DOHH2 (cell line): ENCODE data around the gene CRISPLD2.
"Not testable (repeated sequence)": the region's sequence is repeated elsewhere in the genome, so short reads cannot be mapped to it uniquely, and the experiment has no call there.

ENCODE experiments used
- H3F3A ChIP-seq: fragments of 200-600 bp; sonication (generic), shearing (Covaris generic); 2 replicates; pipeline ENCODE4 v1.6.0; 2016; ENCODE audit warnings: antibody characterized with exemption, mild to moderate bottlenecking; ENCODE audit not compliant: control insufficient read depth, insufficient read depth
- H3K27ac ChIP-seq: fragments of 200-600 bp; sonication (generic); 2 replicates; pipeline ENCODE4 v1.5.1; 2014; ENCODE audit warnings: low read depth, mild to moderate bottlenecking, low read length, moderate library complexity
- H3K27me3 ChIP-seq: fragments of 200-600 bp; sonication (generic); 2 replicates; pipeline ENCODE4 v1.6.1; 2014; ENCODE audit warnings: mild to moderate bottlenecking, low read length, mixed read lengths; ENCODE audit not compliant: control insufficient read depth
- H3K36me3 ChIP-seq: fragments of 200-600 bp; sonication (generic); 2 replicates; pipeline ENCODE4 v1.6.1; 2014; ENCODE audit warnings: mild to moderate bottlenecking, low read length, moderate library complexity, mixed read lengths; ENCODE audit not compliant: control insufficient read depth
- H3K4me1 ChIP-seq: fragments of 200-600 bp; sonication (generic); 2 replicates; pipeline ENCODE4 v1.6.1; 2014; ENCODE audit warnings: mild to moderate bottlenecking, low read length, mixed read lengths; ENCODE audit not compliant: control insufficient read depth
- H3K4me2 ChIP-seq: fragments of 200-600 bp; sonication (generic); 2 replicates; pipeline ENCODE4 v1.6.0; 2014; ENCODE audit warnings: mild to moderate bottlenecking, low read length, moderate library complexity
- H3K4me3 ChIP-seq: fragments of 200-600 bp; sonication (generic); 2 replicates; pipeline ENCODE4 v1.5.1; 2014; ENCODE audit warnings: mild to moderate bottlenecking, low read length, mixed read lengths
- H3K79me2 ChIP-seq: fragments of 200-600 bp; sonication (generic); 2 replicates; pipeline ENCODE4 v1.6.1; 2014; ENCODE audit warnings: mild to moderate bottlenecking, low read length, mixed read lengths; ENCODE audit not compliant: control insufficient read depth
- H3K9me2 ChIP-seq: fragments of 200-600 bp; sonication (generic); replicated peaks from 2 replicates; pipeline ENCODE4 v1.6.1; 2014; ENCODE audit warnings: mild to moderate bottlenecking, low read length, mixed read lengths; ENCODE audit not compliant: control insufficient read depth
- H3K9me3 ChIP-seq: fragments of 200-600 bp; sonication (generic); 2 replicates; pipeline ENCODE4 v1.6.1; 2014; ENCODE audit warnings: antibody characterized with exemption, low read length, mixed read lengths; ENCODE audit not compliant: control insufficient read depth, insufficient read depth
- H4K20me1 ChIP-seq: fragments of 200-600 bp; sonication (generic); 2 replicates; pipeline ENCODE4 v1.6.0; 2014; ENCODE audit warnings: low read depth, mild to moderate bottlenecking, antibody characterized with exemption, low read length, moderate library complexity; ENCODE audit not compliant: control insufficient read depth, insufficient read depth
- EZH2phosphoT487 ChIP-seq: fragments of 200-600 bp; sonication (generic); IDR thresholded peaks from 2 replicates; pipeline ENCODE4 v1.6.1; 2017; ENCODE audit warnings: borderline replicate concordance, mild to moderate bottlenecking, antibody characterized with exemption, low read length, moderate library complexity, mixed read lengths
- TF ChIP-seq, protein P1 (sequence below): fragments of 200-600 bp; sonication (generic); IDR thresholded peaks from one replicate; pipeline ENCODE4 v1.5.1; 2014; ENCODE audit warnings: antibody characterized with exemption, mild to moderate bottlenecking, low read depth, low read length; ENCODE audit not compliant: poor library complexity, severe bottlenecking

CRISPLD2 gene

GRCh38 chr16:84932681-84933080 is 112.9 kb downstream of the CRISPLD2 start:
- no peak for TF ChIP-seq EZH2phosphoT487
- TF ChIP-seq, protein P1, sequence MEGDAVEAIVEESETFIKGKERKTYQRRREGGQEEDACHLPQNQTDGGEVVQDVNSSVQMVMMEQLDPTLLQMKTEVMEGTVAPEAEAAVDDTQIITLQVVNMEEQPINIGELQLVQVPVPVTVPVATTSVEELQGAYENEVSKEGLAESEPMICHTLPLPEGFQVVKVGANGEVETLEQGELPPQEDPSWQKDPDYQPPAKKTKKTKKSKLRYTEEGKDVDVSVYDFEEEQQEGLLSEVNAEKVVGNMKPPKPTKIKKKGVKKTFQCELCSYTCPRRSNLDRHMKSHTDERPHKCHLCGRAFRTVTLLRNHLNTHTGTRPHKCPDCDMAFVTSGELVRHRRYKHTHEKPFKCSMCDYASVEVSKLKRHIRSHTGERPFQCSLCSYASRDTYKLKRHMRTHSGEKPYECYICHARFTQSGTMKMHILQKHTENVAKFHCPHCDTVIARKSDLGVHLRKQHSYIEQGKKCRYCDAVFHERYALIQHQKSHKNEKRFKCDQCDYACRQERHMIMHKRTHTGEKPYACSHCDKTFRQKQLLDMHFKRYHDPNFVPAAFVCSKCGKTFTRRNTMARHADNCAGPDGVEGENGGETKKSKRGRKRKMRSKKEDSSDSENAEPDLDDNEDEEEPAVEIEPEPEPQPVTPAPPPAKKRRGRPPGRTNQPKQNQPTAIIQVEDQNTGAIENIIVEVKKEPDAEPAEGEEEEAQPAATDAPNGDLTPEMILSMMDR, result no peak
- no peak overlapping the region for H3K27ac ChIP-seq
- H3K27me3 ChIP-seq, result no peaks in the 10 kb centered on the region
- no peak overlapping the region for H3K4me3 ChIP-seq
- no peaks in the 10 kb centered on the region for H3K36me3 ChIP-seq
- no peaks in the 10 kb centered on the region for H3K9me2 ChIP-seq
- H3K4me2 ChIP-seq, result no peak overlapping the region
- no peaks in the 10 kb centered on the region for H3F3A ChIP-seq
- H3K79me2 ChIP-seq, result no peaks in the 10 kb centered on the region
- H4K20me1 ChIP-seq, result no peaks in the 10 kb centered on the region
- H3K9me3 ChIP-seq, result no peaks in the 10 kb centered on the region
- H3K4me1 ChIP-seq, result no peaks in the 10 kb centered on the region

DNA sequence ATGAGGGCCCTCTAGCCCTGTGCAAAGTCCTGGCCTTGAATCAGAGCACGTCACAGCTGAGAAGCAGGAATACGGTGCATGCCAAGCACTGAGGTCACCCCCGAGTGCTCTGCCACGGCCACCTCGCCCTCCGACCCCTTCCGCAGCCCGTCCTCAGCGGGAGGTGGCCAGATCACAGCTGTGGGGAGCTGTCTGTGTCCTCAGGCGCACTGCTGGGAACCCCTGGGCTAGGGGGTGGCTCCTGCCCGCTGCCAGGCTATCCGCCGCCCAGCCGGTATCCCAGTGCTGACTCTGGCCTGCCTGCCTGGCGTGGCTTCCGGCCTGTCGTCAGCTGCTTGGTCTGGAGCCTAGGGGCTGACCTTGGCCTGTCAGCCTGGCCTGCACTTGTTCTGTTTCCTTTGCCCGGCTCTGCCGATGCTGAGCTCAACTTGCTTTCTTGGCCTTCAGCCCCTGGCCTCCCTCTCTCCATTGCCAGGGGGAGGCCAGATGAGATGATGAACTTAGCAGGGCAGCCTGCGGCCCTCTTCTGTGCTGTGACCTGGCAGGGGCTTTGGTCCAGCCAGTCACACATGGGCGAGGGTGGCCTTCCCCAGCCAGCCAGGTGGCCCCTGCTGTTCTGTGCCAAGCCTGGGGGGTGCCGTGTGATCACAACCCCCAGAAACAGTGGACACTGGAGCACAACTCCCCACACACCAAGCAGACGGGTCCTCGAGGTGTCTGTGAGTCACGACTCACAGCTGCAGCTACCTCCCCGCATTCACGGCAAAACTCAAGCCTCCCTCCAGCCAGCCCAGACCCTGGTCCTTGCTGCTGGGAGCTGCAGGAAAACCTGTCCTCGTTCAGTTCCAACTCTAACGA is 114.2 kb downstream of the CRISPLD2 start:
- Histone ChIP-seq H3K4me1 (no peaks in the 10 kb centered on the region), H3K27ac (no peak overlapping the region), H3K4me2 (no peak overlapping the region), H3K9me2 (no peaks in the 10 kb centered on the region), H4K20me1 (no peaks in the 10 kb centered on the region), H3F3A (no peaks in the 10 kb centered on the region), H3K4me3 (no peak overlapping the region), H3K36me3 (no peaks in the 10 kb centered on the region), H3K27me3 (no peaks in the 10 kb centered on the region), H3K79me2 (no peaks in the 10 kb centered on the region), H3K9me3 (no peaks in the 10 kb centered on the region)
- TF ChIP-seq EZH2phosphoT487, result no peak
- TF ChIP-seq, protein P1, result no peak

- no peak for TF ChIP-seq EZH2phosphoT487
- TF ChIP-seq, protein P1, result no peak
- Histone ChIP-seq H3K9me2 (no peaks in the 10 kb centered on the region), H3F3A (no peaks in the 10 kb centered on the region), H3K4me3 (no peak overlapping the region), H3K27me3 (no peaks in the 10 kb centered on the region), H3K36me3 (no peaks in the 10 kb centered on the region), H3K4me1 (no peaks in the 10 kb centered on the region), H3K4me2 (no peak overlapping the region), H4K20me1 (no peaks in the 10 kb centered on the region), H3K79me2 (no peaks in the 10 kb centered on the region), H3K9me3 (no peaks in the 10 kb centered on the region), H3K27ac (no peak overlapping the region)
These were observed 117.6 kb downstream of the CRISPLD2 start for GRCh38 chr16:84937196-84938005.

GRCh38 chr16:84938616-84939015 is 118.8 kb downstream of the CRISPLD2 start:
- not testable (repeated sequence) for H3K27me3 ChIP-seq, H3K9me2 ChIP-seq, H3F3A ChIP-seq, H3K79me2 ChIP-seq, H3K36me3 ChIP-seq, H3K4me3 ChIP-seq, H4K20me1 ChIP-seq, H3K27ac ChIP-seq, H3K4me1 ChIP-seq, H3K9me3 ChIP-seq, H3K4me2 ChIP-seq
